GM19452 (cell line): ENCODE measurements around the gene MUSTN1.

Source experiments
- ATAC-seq: cut with Tn5 transposase; IDR thresholded peaks from one replicate; pipeline ENCODE4 v1.9.1; 2021; ENCODE audit not compliant: unreplicated experiment

Gene MUSTN1

GRCh38 chr3:52787672-52788625, 46.9 kb downstream of the MUSTN1 start:
- ATAC-seq: no peak

DNA sequence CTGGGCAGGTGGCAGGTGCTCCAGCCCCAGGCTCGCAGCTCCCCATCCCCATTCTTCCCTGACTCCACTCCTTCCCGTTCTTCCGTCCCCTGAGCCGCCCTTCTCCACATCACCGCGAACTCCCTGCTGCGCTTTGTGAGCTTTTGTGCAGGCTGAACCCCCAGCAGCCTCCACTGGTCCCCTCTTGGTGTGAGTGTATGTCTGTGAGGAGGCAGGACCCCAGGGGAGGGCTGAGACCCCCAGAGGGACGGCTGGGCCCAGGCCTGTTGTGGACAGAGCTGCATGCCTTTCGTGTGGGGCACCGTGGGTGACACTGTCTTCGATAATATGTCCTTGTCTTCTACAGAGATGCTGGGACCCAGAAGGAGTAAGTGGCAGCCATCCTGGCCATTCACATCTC, 47.6 kb downstream of the MUSTN1 start:
- no peak for ATAC-seq

DNA sequence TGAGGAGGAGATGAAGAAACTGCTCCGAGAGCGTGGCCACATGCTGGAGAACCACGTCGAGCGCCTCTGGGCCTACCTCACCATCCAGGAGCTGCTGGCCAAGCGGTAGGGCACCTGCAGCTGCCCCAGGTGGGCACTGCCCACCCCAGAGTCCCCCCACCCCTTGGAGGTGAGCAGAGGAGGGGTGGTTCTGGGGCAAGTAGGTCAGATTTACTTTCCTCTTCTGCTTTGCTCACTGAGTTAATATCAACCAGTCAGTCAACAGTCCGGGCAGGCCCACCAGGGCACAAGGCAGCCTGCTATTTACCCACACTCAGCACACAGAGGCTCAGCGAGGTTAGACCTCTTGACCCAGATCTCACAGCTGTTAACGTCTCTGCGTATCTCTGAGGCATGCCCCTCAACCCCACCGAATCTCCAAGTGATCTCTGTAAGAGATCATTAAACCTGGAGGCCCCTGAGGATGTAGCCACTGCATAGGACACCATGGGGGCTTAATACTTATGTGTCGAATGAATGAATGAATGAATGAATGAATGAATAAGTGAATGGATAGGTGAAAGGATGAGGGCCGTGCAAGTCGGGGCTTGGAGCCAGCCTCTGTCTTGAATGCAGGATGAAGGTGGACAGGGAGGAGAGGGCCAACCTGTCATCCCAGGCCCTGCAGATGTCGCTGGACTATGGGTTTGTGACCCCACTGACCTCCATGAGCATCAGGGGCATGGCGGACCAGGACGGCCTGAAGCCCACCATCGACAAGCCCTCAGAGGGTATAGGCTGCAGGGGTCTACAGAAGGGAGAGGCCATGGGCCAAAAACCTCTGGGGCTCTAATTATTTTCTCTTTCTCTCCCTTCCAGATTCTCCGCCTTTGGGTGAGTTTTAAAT, 48.2 kb downstream of the MUSTN1 start:
- no peak for ATAC-seq

GRCh38 chr3:52784931-52785590, 49.8 kb downstream of the MUSTN1 start:
- ATAC-seq: no peak

GRCh38 chr3:52784021-52784621, 50.7 kb downstream of the MUSTN1 start:
- no peak for ATAC-seq

GRCh38 chr3:52783211-52783555, 51.6 kb downstream of the MUSTN1 start:
- no peak for ATAC-seq
